AG04450 (cell line): ENCODE data around the gene ZNF365. TPM values are rescaled to one million over a fixed set of nuclear protein-coding genes. Genes with fewer than 3 reads are reported as not detected.

ENCODE experiments used
- CTCF ChIA-PET: fragments of 300-600, 350-600 bp; formaldehyde crosslinking; extraction: SDS; loops from one replicate; lab custom pipeline; 2022; ENCODE audit warnings: antibody characterized with exemption, inconsistent platforms; lab: Charles Lee
- POLR2A ChIA-PET: fragments of 350-600 bp; formaldehyde crosslinking; extraction: SDS; loops from one replicate; lab custom pipeline; 2021; ENCODE audit warnings: antibody characterized with exemption, inconsistent platforms; lab: Yijun Ruan, JAX
- DNase-seq: peaks from one replicate; pipeline ENCODE4 v3.0.0-alpha.2; 2011; ENCODE audit warnings: low read depth, low spot score
- H3K27ac ChIP-seq: one replicate; pipeline ENCODE4 v1.5.1; 2012; ENCODE audit warnings: low read depth, low read length, control low read depth
- H3K27me3 ChIP-seq: one replicate; pipeline ENCODE4 v1.6.0; 2012; ENCODE audit warnings: low read length; ENCODE audit not compliant: control insufficient read depth, insufficient read depth
- H3K4me3 ChIP-seq: 2 replicates; pipeline ENCODE4 v1.5.1; 2011; ENCODE audit warnings: mild to moderate bottlenecking, low read depth, low read length, control low read depth
- H3K9me3 ChIP-seq: 2 replicates; pipeline ENCODE4 v1.5.1; 2012; ENCODE audit warnings: low read length; ENCODE audit not compliant: control insufficient read depth, insufficient read depth
- CTCF ChIP-seq: IDR thresholded peaks from 2 replicates; pipeline ENCODE4 v1.5.1; 2011; ENCODE audit warnings: low read depth, low read length, control low read depth, inconsistent platforms
- polyA minus RNA-seq: library from RNA; depleted of rRNA, polyadenylated mRNA; stranded (reverse); fragments of >200 nt; gene quantifications from 2 replicates; pipeline ENCODE4 v1.2.3, GENCODE V29; 2011; rRNA and poly(A)+ RNA removed
- polyA plus RNA-seq: library from polyadenylated mRNA; depleted of rRNA; stranded (reverse); fragments of >200 nt; gene quantifications from 2 replicates; pipeline ENCODE4 v1.2.3, GENCODE V29; 2011; rRNA removed

ZNF365 gene
- polyA plus RNA-seq (2.8 and 3.9 TPM in 2 replicates), polyA minus RNA-seq (5.2 and 5.4 TPM in 2 replicates)

- ChIA-PET CTCF (interaction anchor here (0.6 to 1.2 kb wide), 4 partner anchors 32 to 129 kb away, joined by 3 to 4 read pairs (median 3); no protein-coding TSS in a partner anchor), POLR2A (no interaction called here)
These were observed at the start of gene ZNF365 for GRCh38 chr10:62373995-62374861. Gene ZNF365, plus strand, starts transcription at chr10:62374369. Its CDS starts 1,825 bp downstream, at chr10:62376194.

GRCh38 chr10:62326176-62326575 is 48.0 kb upstream of the ZNF365 start:
- POLR2A ChIA-PET, result no interaction called here
- DNase-seq, result no peak
- no peak overlapping the region for H3K27ac ChIP-seq
- no peak for TF ChIP-seq CTCF
- H3K9me3 ChIP-seq, result no peaks in the 10 kb centered on the region
- no peak overlapping the region for H3K4me3 ChIP-seq
- H3K27me3 ChIP-seq, result no peaks in the 10 kb centered on the region
- CTCF ChIA-PET, result no interaction called here

More at GRCh38 chr10:62373995-62374861, at the start of gene ZNF365:
- H3K4me3 ChIP-seq, result peak within 1 kb of the TSS; percentile 68
- H3K27ac ChIP-seq, result no peak within 1 kb of the TSS
- no peak for DNase-seq
- no peaks in the 10 kb centered on the region for H3K9me3 ChIP-seq
- no peak for TF ChIP-seq CTCF
- no peaks in the 10 kb centered on the region for H3K27me3 ChIP-seq

GRCh38 chr10:62327885-62328284 is 46.3 kb upstream of the ZNF365 start:
- ChIA-PET POLR2A (no interaction called here), CTCF (no interaction called here)
- Histone ChIP-seq H3K27ac (no peak overlapping the region), H3K4me3 (no peak overlapping the region), H3K9me3 (no peaks in the 10 kb centered on the region), H3K27me3 (no peaks in the 10 kb centered on the region)
- no peak for DNase-seq
- no peak for TF ChIP-seq CTCF

GRCh38 chr10:62330213-62330612 is 44.0 kb upstream of the ZNF365 start:
- H3K4me3 ChIP-seq, result no peak overlapping the region
- TF ChIP-seq CTCF, result no peak
- no peaks in the 10 kb centered on the region for H3K27me3 ChIP-seq
- no peak for DNase-seq
- ChIA-PET POLR2A (no interaction called here), CTCF (interaction anchor here (0.7 kb wide), 1 partner anchor 1550 kb away, joined by 3 read pairs; no protein-coding TSS in a partner anchor)
- H3K9me3 ChIP-seq, result no peaks in the 10 kb centered on the region
- no peak overlapping the region for H3K27ac ChIP-seq

GRCh38 chr10:62332406-62332805 is 41.8 kb upstream of the ZNF365 start:
- no peak for TF ChIP-seq CTCF

More at GRCh38 chr10:62332406-62332805, 41.8 kb upstream of the ZNF365 start:
- Histone ChIP-seq H3K27ac (no peak overlapping the region), H3K9me3 (no peaks in the 10 kb centered on the region), H3K4me3 (no peak overlapping the region), H3K27me3 (no peaks in the 10 kb centered on the region)
- DNase-seq, result no peak
- POLR2A ChIA-PET, result no interaction called here
- CTCF ChIA-PET, result no interaction called here
